ENCODE measurements around the gene FGFRL1.

The FGFRL1 gene

GRCh38 chr4:1055721-1056590, 44.5 kb downstream of the FGFRL1 start:
- DNase-seq = no peak

GRCh38 chr4:1056671-1057402, 45.4 kb downstream of the FGFRL1 start:
- DNase-seq = no peak

- no peak for DNase-seq
Observed at GRCh38 chr4:1057403-1057745, 45.9 kb downstream of the FGFRL1 start.

- no peak for DNase-seq
Observed at GRCh38 chr4:1058198-1058996, 47.0 kb downstream of the FGFRL1 start.

GRCh38 chr4:1058997-1059665, 47.7 kb downstream of the FGFRL1 start:
- no peak for DNase-seq

GRCh38 chr4:1060121-1060520, 48.7 kb downstream of the FGFRL1 start:
- no peak for DNase-seq

- no peak for DNase-seq
Observed at GRCh38 chr4:1060621-1061020, 49.2 kb downstream of the FGFRL1 start.

GRCh38 chr4:1061056-1061700, 49.8 kb downstream of the FGFRL1 start:
- no peak for DNase-seq

GRCh38 chr4:1061760-1062159, 50.3 kb downstream of the FGFRL1 start:
- no peak for DNase-seq

- no peak for DNase-seq
Observed at GRCh38 chr4:1062419-1062818, 51.0 kb downstream of the FGFRL1 start.

GRCh38 chr4:1065732-1066131, 54.3 kb downstream of the FGFRL1 start:
- DNase-seq = no peak

GRCh38 chr4:1069394-1069793, 58.0 kb downstream of the FGFRL1 start:
- DNase-seq = no peak

GRCh38 chr4:1072830-1073446, 61.5 kb downstream of the FGFRL1 start:
- no peak for DNase-seq

- no peak for DNase-seq
Observed at GRCh38 chr4:1074077-1074476, 62.7 kb downstream of the FGFRL1 start.

GRCh38 chr4:1075225-1075624, 63.8 kb downstream of the FGFRL1 start:
- no peak for DNase-seq

- no peak for DNase-seq
Observed at GRCh38 chr4:1075809-1076699, 64.6 kb downstream of the FGFRL1 start.
